Spleen (tissue), 11 donors: ENCODE results near the gene CNN2. TPM values are rescaled to one million over a fixed set of nuclear protein-coding genes. Genes with fewer than 3 reads are reported as not detected.
A peak's percentile ranks its signal among the peaks of the same experiment; 100 is the strongest.

ENCODE experiments used
- DNase-seq: peaks from one replicate; pipeline ENCODE4 v3.0.0-alpha.2; 2020
- H3K27ac ChIP-seq, 8 donors: fragments of 200-600 bp; sonication (generic) in 7 of 8; 1 replicate in 4 of 8; 2 replicates in 4 of 8; pipeline versions ENCODE4 v1.5.0 to v1.8.0; 2016 to 2021; ENCODE audit warnings: inconsistent platforms in 4 of 8, mild to moderate bottlenecking in 4 of 8, moderate library complexity in 1 of 8
- H3K27me3 ChIP-seq, 7 donors: fragments of 200-600 bp; sonication (generic) in 6 of 7; replicated peaks in 1 of 7; 1 replicate in 4 of 7; 2 replicates in 3 of 7; pipeline versions ENCODE4 v1.5.0 to v1.8.0; 2016 to 2021; ENCODE audit warnings: inconsistent platforms in 3 of 7, mild to moderate bottlenecking in 1 of 7
- H3K36me3 ChIP-seq, 6 donors: fragments of 200-600 bp; sonication (generic) in 5 of 6; 1 replicate in 4 of 6; 2 replicates in 2 of 6; pipeline versions ENCODE4 v1.5.0 to v1.8.0; 2016 to 2021; ENCODE audit warnings: inconsistent platforms in 2 of 6
- H3K4me1 ChIP-seq, 6 donors: fragments of 200-600 bp; sonication (generic) in 5 of 6; 1 replicate in 3 of 6; 2 replicates in 3 of 6; pipeline versions ENCODE4 v1.5.0 to v1.8.0; 2016 to 2021; ENCODE audit warnings: inconsistent platforms in 3 of 6
- H3K4me3 ChIP-seq, 8 donors: fragments of 200-600 bp; sonication (generic) in 7 of 8; 1 replicate in 4 of 8; 2 replicates in 4 of 8; pipeline versions ENCODE4 v1.5.0 to v1.8.0; 2016 to 2021; ENCODE audit warnings: inconsistent platforms in 4 of 8, mild to moderate bottlenecking in 4 of 8, moderate library complexity in 2 of 8
- H3K9me3 ChIP-seq, 8 donors: fragments of 200-600 bp; sonication (generic) in 7 of 8; 1 replicate in 4 of 8; 2 replicates in 4 of 8; pipeline versions ENCODE4 v1.5.0 to v1.8.0; 2016 to 2021; ENCODE audit warnings: inconsistent platforms in 4 of 8
- CTCF ChIP-seq, 11 experiments: fragments of 200-600 bp in 7 of 11; fragments of 450-650 bp in 4 of 11; sonication (generic) in 4 of 11; IDR thresholded peaks in 8 of 11; conservative IDR thresholded peaks in 3 of 11; 1 replicate in 7 of 11; 2 replicates in 4 of 11; pipeline versions ENCODE4 v1.4.0 to v1.8.0; 2016 to 2021; ENCODE audit warnings: antibody characterized with exemption in 11 of 11, inconsistent platforms in 4 of 11, mild to moderate bottlenecking in 1 of 11
- POLR2A ChIP-seq, 3 donors: fragments of 450-650 bp; IDR thresholded peaks; one replicate each; pipeline ENCODE4 v1.5.1; 2017; ENCODE audit warnings: antibody characterized with exemption in 3 of 3, mild to moderate bottlenecking in 1 of 3
- POLR2AphosphoS5 ChIP-seq, 3 donors: sonication (generic); formaldehyde crosslinking; IDR thresholded peaks; one replicate each; pipeline ENCODE4 v1.5.1; 2017; ENCODE audit warnings: antibody characterized with exemption in 3 of 3
- WGBS, 5 donors: extraction: QIAGEN DNeasy Blood & Tissue Kit in 3 of 5; methylation state at CpG; one replicate each; pipeline versions ENCODE4 v1.1.5 to v1.1.7; 2013 to 2018; 5-methylcytosine and 5-hydroxymethylcytosine counted together
- intact Hi-C: fragments of 100-400 bp; cut with DNase I; formaldehyde crosslinking; loops from one replicate; pipeline ENCODE4 v1.15.0; 2023; ENCODE audit warnings: low total_unique reads
- polyA plus RNA-seq, 3 donors: library from polyadenylated mRNA; stranded (reverse); fragments of 200-250 nt; gene quantifications; one replicate each; pipeline ENCODE4 v1.2.1, GENCODE V29; 2013
- total RNA-seq, 7 donors: library from RNA; depleted of rRNA in 3 of 7; stranded (reverse); fragments of >200 nt in 3 of 7; fragmentation: NEBNext Ultra II Directional in 4 of 7; extraction: Animal tissue kit (Norgen Biotek cat#: 25700) in 4 of 7; gene quantifications; one replicate each; pipeline versions ENCODE4 v1.1.0 to v1.2.1, GENCODE V29; 2016 to 2021
- donor health status: healthy with polysubstance abuse.
- donor health status: DM: no; HTN: no; CAD: no; lungs with moderate emphysema.
- donor health status: DM: no; HTN: no; CAD: no.
- donor health status: Bipolar disorder and iron deficiency.
- donor health status: healthy.
- donor health status: DM: no; HTN: no; CAD: no.
- donor health status: DM: yes; HTN: yes; CAD: no.

Gene CNN2
- total and polyA plus RNA-seq, 10 donors = 102 to 296 (median 188) TPM

DNA sequence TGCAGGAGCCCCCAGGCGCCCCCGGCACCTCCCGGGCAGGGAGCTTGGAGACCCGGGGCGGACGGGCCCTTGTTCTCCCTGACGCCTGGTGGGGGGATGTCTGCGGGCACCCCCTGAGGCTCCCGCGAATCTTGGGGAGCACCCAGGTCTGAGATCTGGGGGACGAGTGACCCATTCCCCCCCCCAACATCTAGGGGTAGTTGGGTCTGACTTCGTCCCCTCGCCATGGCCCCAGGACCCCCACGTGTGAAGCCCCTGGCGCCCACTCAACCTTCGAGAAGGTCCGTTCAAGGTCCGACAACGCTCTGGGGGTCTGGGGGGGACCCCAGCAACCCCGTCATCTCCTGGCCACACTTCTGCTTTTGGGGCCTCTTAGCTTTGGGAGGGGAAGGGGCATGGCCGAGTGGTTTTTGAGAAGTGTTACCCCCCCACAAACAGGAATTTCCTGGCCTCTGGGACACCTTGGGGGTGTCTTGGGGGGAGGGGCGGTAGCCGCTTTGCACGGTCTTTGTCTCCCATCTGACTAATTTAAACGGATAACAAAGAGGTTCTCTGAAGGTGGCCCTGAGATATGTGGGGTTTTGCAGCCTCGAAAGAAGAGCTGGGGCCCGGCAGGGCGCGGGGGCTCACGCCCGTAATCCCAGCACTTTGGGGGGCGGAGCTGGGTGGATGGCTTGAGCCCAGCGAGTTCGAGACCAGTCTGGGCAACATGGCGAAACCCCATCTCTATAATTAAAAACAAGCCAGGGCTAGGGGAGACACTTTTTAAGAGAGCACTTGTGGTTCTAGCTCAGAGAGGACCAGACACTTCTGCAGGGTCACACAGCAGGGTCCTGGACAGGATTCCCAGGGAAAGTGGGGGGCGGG, 608 bp downstream of the CNN2 start:
- intact Hi-C loops = loop anchor here (10.0 kb wide), 1 partner anchor 48 kb away; no protein-coding TSS in a partner anchor
- TF ChIP-seq POLR2A (IDR thresholded peaks at IDR 0.05) = no peak
- no peak for TF ChIP-seq CTCF (IDR thresholded peaks at IDR 0.05 in 8 of 11, conservative IDR thresholded peaks at IDR 0.05 in 3 of 11)
- 1 to 3% (median 2%) methylated on average over 23 to 36 of the region's 36 CpGs for WGBS, 5 donors
- Histone ChIP-seq H3K4me3 (peak overlapping the region; percentile 71 to 98 (median 92)), H3K4me1 (peaks cover 23 to 87% (median 55%) of the 10 kb centered on the region in 6 donors), H3K36me3 (peaks cover 0 to 23% (median 12%) of the 10 kb centered on the region in 6 donors), H3K9me3 (no peaks in the 10 kb centered on the region), H3K27me3 (peaks cover 0 to 21% (median 11%) of the 10 kb centered on the region in 7 donors), H3K27ac (peak overlapping the region; percentile 90 to 98 (median 96))
- peak; percentile 86 for DNase-seq

DNA sequence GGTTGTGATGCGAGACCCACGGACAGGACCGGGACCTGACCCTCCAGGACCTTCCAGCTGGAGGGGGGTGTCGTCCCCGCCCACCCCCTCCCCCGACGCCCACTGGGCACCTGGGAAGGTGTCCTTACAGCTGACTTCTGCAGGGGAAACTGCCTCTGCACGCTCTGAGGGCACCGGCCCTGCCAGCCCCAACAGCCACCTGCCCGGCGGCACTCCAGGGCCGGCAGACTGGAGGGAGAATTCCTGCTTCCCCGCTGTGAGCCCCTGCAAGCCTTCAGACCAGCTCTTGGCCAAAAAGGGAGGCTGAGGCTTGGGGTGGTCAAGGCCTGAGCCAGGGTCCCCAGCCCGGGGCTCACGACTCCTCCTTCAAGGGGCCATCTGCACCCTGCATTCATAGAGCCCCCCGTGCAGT, 1.2 kb downstream of the CNN2 start:
- peaks cover 0 to 30% (median 18%) of the 10 kb centered on the region in 6 donors for H3K36me3 ChIP-seq
- peak; percentile 88 for DNase-seq
- H3K27me3 ChIP-seq = peaks cover 0 to 21% (median 11%) of the 10 kb centered on the region in 7 donors
- intact Hi-C loops = loop anchor here (10.0 kb wide), 1 partner anchor 47 kb away; no protein-coding TSS in a partner anchor
- peak overlapping the region; percentile 71 to 98 (median 92) for H3K4me3 ChIP-seq
- peaks cover 21 to 87% (median 49%) of the 10 kb centered on the region in 6 donors for H3K4me1 ChIP-seq
- H3K9me3 ChIP-seq = no peaks in the 10 kb centered on the region
- H3K27ac ChIP-seq = peak overlapping the region; percentile 90 to 98 (median 96)
- no peak for TF ChIP-seq POLR2A (IDR thresholded peaks at IDR 0.05)
- TF ChIP-seq POLR2AphosphoS5 (IDR thresholded peaks at IDR 0.05) = no peak
- TF ChIP-seq CTCF (IDR thresholded peaks at IDR 0.05 in 8 of 11, conservative IDR thresholded peaks at IDR 0.05 in 3 of 11) = no peak
- WGBS, 5 donors = 1 to 5% (median 2%) methylated on average over 5 to 16 of the region's 16 CpGs

DNA sequence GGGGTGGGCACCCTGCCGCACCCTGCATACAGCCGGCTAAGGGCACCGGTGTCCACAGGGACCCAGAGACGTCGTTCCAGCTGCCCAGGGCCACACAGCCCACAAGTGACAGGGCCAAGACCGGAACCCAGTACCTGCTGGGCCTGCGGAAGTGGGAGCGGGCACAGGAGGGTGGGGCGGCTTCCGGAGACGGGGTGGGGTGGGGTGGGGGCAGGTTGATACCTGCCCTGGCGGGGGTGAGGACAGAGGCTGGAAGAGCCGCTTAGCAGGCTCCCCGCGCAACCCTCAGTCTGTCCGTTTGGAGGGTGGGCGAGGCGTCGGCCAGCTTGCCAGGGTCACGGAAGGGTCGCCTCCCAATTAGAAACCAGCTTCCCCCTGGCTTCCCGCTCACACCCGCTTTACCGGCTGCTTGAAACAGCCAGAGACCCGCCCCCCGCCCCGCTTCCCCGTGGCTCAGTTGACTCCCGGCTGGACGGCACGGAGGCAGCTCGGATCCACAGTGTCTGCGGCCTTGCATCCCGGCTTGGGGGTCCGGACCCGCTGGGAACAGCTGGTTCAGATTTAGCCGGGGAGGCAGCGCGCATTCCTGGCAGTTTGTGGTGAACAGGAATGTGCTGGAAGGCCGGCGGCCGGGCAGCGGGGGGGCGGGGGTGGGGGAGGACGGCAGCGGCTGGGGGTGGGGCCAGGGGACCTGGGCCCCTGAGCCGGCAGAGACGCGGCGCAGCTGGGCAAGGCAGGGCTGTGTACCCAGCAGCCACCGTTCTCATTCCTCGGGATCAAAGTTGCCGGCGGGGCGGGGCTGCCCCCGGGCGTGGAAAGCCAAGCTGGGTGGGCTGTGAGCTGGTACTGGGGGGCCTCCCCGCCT, 1.9 kb downstream of the CNN2 start:
- 0 to 2% (median 2%) methylated on average over 4 to 58 of the region's 58 CpGs for WGBS, 5 donors

More for the DNA sequence above, 1.9 kb downstream of the CNN2 start:
- H3K4me3 ChIP-seq = peak overlapping the region; percentile 71 to 98 (median 92)
- peaks cover 0 to 21% (median 11%) of the 10 kb centered on the region in 7 donors for H3K27me3 ChIP-seq
- peaks cover 19 to 87% (median 49%) of the 10 kb centered on the region in 6 donors for H3K4me1 ChIP-seq
- DNase-seq = peak; percentile 95
- no peaks in the 10 kb centered on the region for H3K9me3 ChIP-seq
- H3K27ac ChIP-seq = peak overlapping the region; percentile 90 to 98 (median 96)
- H3K36me3 ChIP-seq = peaks cover 0 to 36% (median 24%) of the 10 kb centered on the region in 6 donors
- intact Hi-C loops = loop anchor here (10.0 kb wide), 1 partner anchor 47 kb away; no protein-coding TSS in a partner anchor
- TF ChIP-seq POLR2AphosphoS5 (IDR thresholded peaks at IDR 0.05) (peak; percentile 66 to 79 (median 72)), CTCF (IDR thresholded peaks at IDR 0.05 in 8 of 11, conservative IDR thresholded peaks at IDR 0.05 in 3 of 11) (no peak)
